Small intestine (tissue), 7 donors: ENCODE measurements around the gene D2HGDH. TPM values are rescaled to one million over a fixed set of nuclear protein-coding genes. Genes with fewer than 3 reads are reported as not detected.
"Not testable (repeated sequence)": the region's sequence is repeated elsewhere in the genome, so short reads cannot be mapped to it uniquely, and the experiment has no call there.

Experiments
- DNase-seq, 2 donors: peaks; one replicate each; pipeline versions ENCODE4 v3.0.0 to v3.0.0-alpha.2; 2013
- FAIRE-seq: peaks from 2 replicates; lab custom pipeline; 2012; peaks lifted over from hg19 to GRCh38; lab: Jason Lieb, UNC
- H3K27ac ChIP-seq, 3 donors: one replicate each; pipeline ENCODE4 v1.5.1; 2013; ENCODE audit warnings: low read length in 2 of 3, mild to moderate bottlenecking in 2 of 3, control low read depth in 1 of 3, inconsistent platforms in 1 of 3, low read depth in 1 of 3, moderate library complexity in 1 of 3
- H3K27me3 ChIP-seq, 3 donors: one replicate each; pipeline ENCODE4 v1.6.1; 2013; ENCODE audit warnings: low read length in 3 of 3, inconsistent platforms in 1 of 3; ENCODE audit not compliant: control insufficient read depth in 3 of 3, insufficient read depth in 3 of 3
- H3K36me3 ChIP-seq, 3 donors: one replicate each; pipeline ENCODE4 v1.6.1; 2013; ENCODE audit warnings: low read length in 3 of 3, inconsistent platforms in 1 of 3, low read depth in 1 of 3, mild to moderate bottlenecking in 1 of 3, moderate library complexity in 1 of 3; ENCODE audit not compliant: control insufficient read depth in 3 of 3, insufficient read depth in 2 of 3
- H3K4me1 ChIP-seq, 3 donors: one replicate each; pipeline ENCODE4 v1.6.1; 2013; ENCODE audit warnings: low read length in 2 of 3, inconsistent platforms in 1 of 3, low read depth in 1 of 3, mild to moderate bottlenecking in 1 of 3, moderate library complexity in 1 of 3; ENCODE audit not compliant: control insufficient read depth in 3 of 3, insufficient read depth in 2 of 3
- H3K4me3 ChIP-seq, 3 donors: one replicate each; pipeline ENCODE4 v1.5.1; 2013; ENCODE audit warnings: low read length in 3 of 3, control low read depth in 1 of 3, inconsistent platforms in 1 of 3, low read depth in 1 of 3, mild to moderate bottlenecking in 1 of 3, moderate library complexity in 1 of 3
- H3K9me3 ChIP-seq, 2 donors: one replicate each; pipeline ENCODE4 v1.6.1; 2013; ENCODE audit warnings: low read depth in 1 of 2, low read length in 1 of 2; ENCODE audit not compliant: control insufficient read depth in 2 of 2, insufficient read depth in 1 of 2
- WGBS, 3 donors: extraction: QIAGEN DNeasy Blood & Tissue Kit; methylation state at CpG; one replicate each; pipeline ENCODE4 v1.1.7; 2013; 5-methylcytosine and 5-hydroxymethylcytosine counted together
- polyA plus RNA-seq, 4 donors: library from polyadenylated mRNA; stranded (reverse) in 3 of 4; unstranded in 1 of 4; fragments of 200-250 nt in 3 of 4; fragments of 120-200 nt in 1 of 4; gene quantifications; one replicate each; pipeline versions ENCODE4 v1.2.1 to v1.2.3, GENCODE V29; 2013
- donor health status: healthy with polysubstance abuse.
- donor health status: control.
- donor health status: control.
- donor health status: Bipolar disorder and iron deficiency.
- donor health status: healthy.

D2HGDH gene
- polyA plus RNA-seq, 4 donors, result 19.6 to 57.5 (median 33.5) TPM

- Histone ChIP-seq H3K9me3 (no peaks in the 10 kb centered on the region), H3K4me1 (no peaks in the 10 kb centered on the region), H3K36me3 (peaks cover 0 to 23% (median 0%) of the 10 kb centered on the region in 3 donors), H3K27ac (no peak overlapping the region), H3K27me3 (no peaks in the 10 kb centered on the region), H3K4me3 (no peak overlapping the region)
- no peak for FAIRE-seq
- no peak for DNase-seq
- WGBS, 3 donors, result 72 to 86% (median 79%) methylated on average over 12 of the region's 12 CpGs
These were observed 3.6 kb upstream of the D2HGDH start for GRCh38 chr2:241730671-241731293.

- not testable (repeated sequence) for FAIRE-seq, H3K27ac ChIP-seq, H3K4me3 ChIP-seq, H3K9me3 ChIP-seq, H3K4me1 ChIP-seq, H3K27me3 ChIP-seq
- WGBS, 3 donors, result 32 to 45% (median 35%) methylated on average over 19 to 25 of the region's 26 CpGs
- peak; percentile 12 to 19 for DNase-seq
- peaks cover 0 to 25% (median 0%) of the 10 kb centered on the region in 3 donors for H3K36me3 ChIP-seq
These were observed 1.8 kb upstream of the D2HGDH start for GRCh38 chr2:241732513-241733186.

- FAIRE-seq, result no peak
- DNase-seq, result no peak
- WGBS, 3 donors, result 79 to 85% (median 81%) methylated on average over 23 of the region's 23 CpGs
- Histone ChIP-seq H3K4me3 (peak overlapping the region in 2 of 3 donors; percentile 32 to 82), H3K27me3 (no peaks in the 10 kb centered on the region), H3K9me3 (no peaks in the 10 kb centered on the region), H3K27ac (peak overlapping the region in 1 of 3 donors; percentile 45), H3K4me1 (no peaks in the 10 kb centered on the region), H3K36me3 (peaks cover 0 to 25% (median 0%) of the 10 kb centered on the region in 3 donors)
These were observed 831 bp upstream of the D2HGDH start for GRCh38 chr2:241733391-241734207.

GRCh38 chr2:241734208-241734466, 293 bp upstream of the D2HGDH start:
- 0 to 2% (median 1%) methylated on average over 6 to 25 of the region's 25 CpGs for WGBS, 3 donors
- Histone ChIP-seq H3K9me3 (no peaks in the 10 kb centered on the region), H3K27me3 (no peaks in the 10 kb centered on the region), H3K4me3 (peak overlapping the region in 2 of 3 donors; percentile 32 to 82), H3K4me1 (no peaks in the 10 kb centered on the region), H3K36me3 (peaks cover 0 to 28% (median 0%) of the 10 kb centered on the region in 3 donors), H3K27ac (peak overlapping the region in 1 of 3 donors; percentile 45)
- no peak for FAIRE-seq
- no peak for DNase-seq

- Histone ChIP-seq H3K36me3 (peaks cover 0 to 40% (median 0%) of the 10 kb centered on the region in 3 donors), H3K4me3 (peak overlapping the region in 1 of 3 donors; percentile 82), H3K9me3 (no peaks in the 10 kb centered on the region), H3K27me3 (no peaks in the 10 kb centered on the region), H3K4me1 (no peaks in the 10 kb centered on the region), H3K27ac (no peak overlapping the region)
- WGBS, 3 donors, result 64 to 79% (median 71%) methylated on average over 3 of the region's 3 CpGs
- FAIRE-seq (no peak), DNase-seq (no peak)
These were observed 1.7 kb downstream of the D2HGDH start for GRCh38 chr2:241736111-241736510.

- 95% methylated on average over 17 of the region's 17 CpGs for WGBS, 3 donors
- Histone ChIP-seq H3K36me3 (peaks cover 0 to 50% (median 0%) of the 10 kb centered on the region in 3 donors), H3K27ac (no peak overlapping the region), H3K4me1 (no peaks in the 10 kb centered on the region), H3K9me3 (no peaks in the 10 kb centered on the region), H3K4me3 (no peak overlapping the region), H3K27me3 (no peaks in the 10 kb centered on the region)
- DNase-seq, result no peak
- no peak for FAIRE-seq
These were observed 3.7 kb downstream of the D2HGDH start for GRCh38 chr2:241738040-241738686.

- Histone ChIP-seq H3K4me1 (no peaks in the 10 kb centered on the region), H3K4me3 (no peak overlapping the region), H3K27ac (no peak overlapping the region), H3K27me3 (no peaks in the 10 kb centered on the region), H3K9me3 (no peaks in the 10 kb centered on the region), H3K36me3 (peaks cover 0 to 60% (median 3%) of the 10 kb centered on the region in 3 donors)
- FAIRE-seq (no peak), DNase-seq (no peak)
- 94 to 98% (median 95%) methylated on average over 15 of the region's 15 CpGs for WGBS, 3 donors
These were observed 4.7 kb downstream of the D2HGDH start for GRCh38 chr2:241739177-241739576.

- H3K27ac ChIP-seq, result no peak overlapping the region
- DNase-seq (no peak), FAIRE-seq (no peak)
- no peaks in the 10 kb centered on the region for H3K4me1 ChIP-seq
- H3K36me3 ChIP-seq, result peaks cover 0 to 65% (median 3%) of the 10 kb centered on the region in 3 donors
- no peak overlapping the region for H3K4me3 ChIP-seq
- WGBS, 3 donors, result 83 to 90% (median 86%) methylated on average over 12 of the region's 12 CpGs
- no peaks in the 10 kb centered on the region for H3K27me3 ChIP-seq
- H3K9me3 ChIP-seq, result no peaks in the 10 kb centered on the region
These were observed 5.2 kb downstream of the D2HGDH start for GRCh38 chr2:241739651-241740050.
